Measurements from ENCODE around the gene ANO4.
A peak's percentile ranks its signal among the peaks of the same experiment; 100 is the strongest.
"Not testable (repeated sequence)": the region's sequence is repeated elsewhere in the genome, so short reads cannot be mapped to it uniquely, and the experiment has no call there.

ANO4 gene

DNA sequence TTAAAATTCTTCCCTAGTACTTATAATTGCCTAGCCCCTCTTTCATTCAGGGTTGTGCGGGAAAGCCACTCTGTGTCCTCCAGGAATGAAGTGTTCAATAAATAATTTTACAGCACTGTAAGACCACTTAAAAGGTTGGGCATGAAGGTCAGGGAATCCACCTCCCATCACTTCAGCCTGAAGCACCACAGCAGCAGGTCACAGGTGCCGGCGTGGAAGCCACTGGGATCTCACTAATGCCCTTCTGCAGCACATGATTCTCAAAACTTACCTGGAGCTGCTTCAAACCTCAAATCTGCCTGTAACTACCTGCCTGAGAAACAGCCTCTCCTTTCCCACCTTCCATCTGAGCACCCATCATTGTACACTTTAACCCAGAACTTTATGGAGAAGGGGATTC lies 159.5 kb downstream of the ANO4 start:
- no peak for DNase-seq

DNA sequence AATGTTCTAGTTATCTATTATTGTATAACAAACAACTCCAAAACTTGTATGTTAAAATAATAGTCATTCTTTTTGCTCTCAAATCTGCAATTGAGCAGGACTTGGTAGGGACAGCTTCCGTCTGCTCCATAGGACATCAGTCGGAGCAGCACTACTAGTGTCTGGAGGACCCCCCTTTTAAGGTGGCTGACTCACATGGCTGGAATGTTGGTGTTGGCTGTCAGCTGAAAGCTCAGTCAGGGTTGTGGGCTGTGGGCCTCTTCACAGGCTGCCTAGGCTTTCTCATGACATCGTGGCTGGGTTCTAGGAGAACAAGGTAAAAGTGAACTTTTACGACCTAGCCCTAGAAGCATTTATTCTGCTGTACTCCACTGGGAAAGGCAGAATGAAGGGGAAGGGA lies 160.6 kb downstream of the ANO4 start:
- no peak for DNase-seq

DNA sequence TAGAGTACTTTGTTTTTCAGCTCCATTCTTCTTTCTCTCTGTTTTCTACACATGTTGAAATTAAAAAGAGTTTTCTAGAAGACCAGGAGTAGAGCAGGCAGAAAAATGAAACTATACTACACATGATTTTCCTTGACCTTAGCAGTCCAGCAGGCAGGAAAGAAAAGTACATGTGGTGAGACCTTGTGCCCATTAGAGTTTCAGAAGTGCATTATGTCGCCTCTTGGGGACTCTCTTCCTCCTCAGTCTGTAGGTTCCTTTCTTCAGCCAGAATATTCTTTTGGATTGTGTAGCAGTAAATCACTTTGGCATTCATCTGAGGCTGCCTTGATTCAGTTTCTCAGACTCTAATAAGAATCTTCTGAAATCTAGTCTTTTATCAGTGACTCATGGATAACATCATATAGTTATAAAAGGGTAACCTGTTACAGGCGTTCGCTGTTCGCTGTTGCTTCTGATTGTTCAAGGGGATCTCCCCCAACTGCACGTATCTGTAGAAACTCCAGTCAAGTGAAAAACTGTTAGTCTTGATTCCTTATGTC lies 161.8 kb downstream of the ANO4 start:
- no peak for DNase-seq

DNA sequence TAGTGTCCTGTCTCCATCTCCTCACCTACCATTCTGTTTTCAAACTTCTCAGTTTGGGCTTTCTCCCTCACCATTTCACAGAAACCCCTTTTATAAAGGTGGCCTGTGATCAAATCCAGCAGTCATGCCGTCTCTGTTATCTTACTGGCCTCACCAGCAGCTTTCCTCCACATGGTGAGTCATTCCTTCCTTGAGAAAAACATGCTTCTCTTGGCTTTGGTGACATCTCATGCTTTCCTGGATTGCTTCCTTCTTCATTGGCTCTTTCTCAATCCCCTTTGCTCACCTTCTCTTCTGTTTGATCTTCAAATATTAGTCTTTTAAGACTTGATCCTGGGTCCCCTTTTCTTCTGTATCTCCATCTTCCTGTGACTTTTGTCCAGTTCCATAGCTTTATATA lies 164.9 kb downstream of the ANO4 start:
- no peak for DNase-seq

DNA sequence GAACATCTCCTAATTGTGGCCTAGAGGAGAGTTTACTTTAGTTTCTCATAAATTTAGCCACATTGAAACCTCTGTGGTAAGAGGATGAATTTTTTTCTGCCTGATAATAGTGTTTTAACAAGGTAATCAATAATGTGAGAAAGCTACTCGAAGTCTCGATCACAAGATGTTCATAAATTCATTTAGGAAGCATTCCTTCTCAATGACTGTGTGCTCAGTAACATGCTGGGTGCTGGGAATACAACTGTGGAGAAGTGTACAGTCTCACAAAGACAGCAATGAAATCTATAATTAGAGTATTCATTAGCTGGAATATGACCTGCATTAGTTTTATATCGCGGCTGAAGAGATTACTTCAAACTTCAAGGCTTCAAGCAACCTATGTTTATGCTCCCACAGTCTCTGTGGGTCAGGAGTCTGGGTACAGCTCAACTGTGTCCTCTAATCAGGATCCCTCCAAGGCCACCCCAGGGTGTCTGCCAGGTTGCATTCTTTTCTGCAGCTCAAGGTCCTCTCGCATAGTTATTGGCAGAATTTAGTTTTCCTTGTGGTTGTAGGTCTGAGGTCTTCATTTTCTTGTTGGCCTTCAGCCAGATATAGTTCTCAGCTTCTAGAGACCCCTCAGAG lies 167.6 kb downstream of the ANO4 start:
- DNase-seq, result no peak

DNA sequence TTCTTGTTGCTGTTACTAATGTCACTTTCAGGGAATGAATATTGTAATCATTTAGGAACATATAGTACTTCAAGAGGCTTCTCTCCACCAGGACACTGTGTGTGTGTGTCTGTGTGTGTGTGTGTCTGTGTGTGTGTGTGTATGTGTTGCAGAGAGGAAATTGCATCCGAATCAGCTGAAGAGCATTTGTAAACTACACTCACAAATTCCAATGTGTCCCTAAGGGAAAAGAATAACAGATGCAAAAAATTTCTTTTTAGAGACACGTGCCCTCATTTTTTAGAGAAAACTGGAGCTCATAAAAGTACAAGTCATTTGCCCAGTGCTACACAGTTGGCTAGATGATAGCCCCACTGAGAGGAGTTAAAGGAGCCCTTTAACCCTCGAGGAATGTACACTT lies 168.8 kb downstream of the ANO4 start:
- DNase-seq, result no peak

DNA sequence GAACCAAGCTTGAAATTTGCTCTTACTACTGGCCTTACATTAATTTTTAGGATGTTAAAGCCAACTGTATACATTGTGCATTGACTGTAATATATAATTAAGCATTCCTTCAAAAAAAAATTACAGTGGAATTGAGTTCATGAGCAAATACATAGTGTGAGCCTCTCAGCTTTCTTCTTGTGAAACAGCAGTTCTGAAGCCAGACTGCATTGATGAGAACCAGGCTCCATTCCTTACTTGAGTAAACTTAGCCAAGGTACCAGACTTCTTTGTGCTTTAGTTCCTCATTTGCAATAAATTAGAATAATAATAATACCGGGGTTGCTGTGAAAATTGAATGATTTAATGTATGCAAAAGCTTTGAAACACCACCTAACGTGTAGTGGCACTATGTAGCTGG lies 169.5 kb downstream of the ANO4 start:
- no peak for DNase-seq

DNA sequence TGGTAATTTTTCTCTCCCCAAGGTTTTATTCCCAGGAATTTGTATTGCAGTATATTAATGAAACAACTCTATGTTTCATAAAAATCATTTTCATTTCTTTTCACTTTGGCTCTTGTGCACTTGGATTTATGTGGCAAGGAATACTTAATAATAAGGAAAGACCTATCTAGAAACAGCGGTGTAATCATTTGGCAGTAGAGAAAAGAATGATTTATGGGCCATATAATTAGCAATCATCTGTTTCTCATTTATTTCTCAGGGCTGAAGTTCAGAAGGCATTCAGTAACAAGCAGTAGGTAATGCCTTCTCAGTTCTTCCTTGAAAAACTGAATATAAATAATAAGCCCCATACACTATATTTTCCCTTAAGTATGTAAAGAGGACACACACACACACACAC lies 172.6 kb downstream of the ANO4 start:
- DNase-seq, result no peak

DNA sequence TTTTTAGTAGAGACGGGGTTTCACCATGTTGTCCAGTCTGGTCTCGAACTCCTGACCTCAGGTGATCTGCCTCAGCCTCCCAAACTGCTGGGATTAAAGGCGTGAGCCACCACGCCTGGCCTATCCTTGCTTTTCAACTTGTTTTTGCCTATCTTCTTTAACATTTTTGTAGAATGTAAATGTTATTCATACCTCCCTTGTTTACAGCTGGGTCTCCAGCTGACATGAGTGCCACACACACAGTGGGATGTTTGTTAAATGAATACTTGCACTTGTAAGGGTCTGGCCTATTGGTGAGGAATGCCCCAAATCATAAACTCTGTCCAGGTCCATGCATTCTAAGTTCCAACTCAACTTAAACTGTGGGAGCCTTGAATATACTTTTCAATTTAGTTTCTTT lies 176.3 kb downstream of the ANO4 start:
- DNase-seq, result no peak

DNA sequence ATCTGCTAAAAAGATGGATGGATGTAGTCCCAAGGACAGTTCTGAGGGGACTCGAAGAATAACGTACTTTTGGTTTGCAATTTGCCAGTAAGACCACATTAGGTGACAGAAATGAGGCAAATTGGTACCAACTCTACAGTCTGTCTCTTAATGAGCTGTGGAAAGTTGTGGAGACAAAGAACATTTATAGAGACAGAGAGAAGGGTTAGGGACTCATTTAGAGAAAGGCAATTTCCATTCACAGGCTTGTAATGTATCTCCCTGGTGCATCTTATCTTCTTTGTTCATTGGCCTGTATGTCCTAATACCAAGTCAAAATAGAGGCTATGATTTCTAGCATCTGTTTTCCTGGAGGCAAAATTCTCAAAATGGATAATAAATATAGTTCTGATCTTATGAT lies 177.5 kb downstream of the ANO4 start:
- no peak for DNase-seq

DNA sequence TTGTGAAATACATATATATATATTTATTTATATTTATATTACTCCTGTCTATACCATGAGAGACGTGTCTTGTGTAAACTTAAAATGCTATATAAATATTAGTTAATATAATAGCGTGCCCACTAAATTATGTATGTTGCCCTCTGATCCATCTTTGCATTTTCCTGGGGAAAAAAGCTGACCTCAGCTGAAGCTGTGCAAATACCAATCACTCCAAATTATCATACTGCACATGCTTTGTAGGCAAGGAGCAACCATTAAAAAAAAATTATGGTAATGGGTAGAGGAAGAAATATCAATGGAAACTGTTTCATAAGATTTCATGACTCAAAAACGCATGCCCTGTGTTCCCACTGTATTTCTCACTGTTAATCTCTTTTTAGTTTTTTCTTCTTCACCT lies 179.8 kb downstream of the ANO4 start:
- no peak for DNase-seq

DNA sequence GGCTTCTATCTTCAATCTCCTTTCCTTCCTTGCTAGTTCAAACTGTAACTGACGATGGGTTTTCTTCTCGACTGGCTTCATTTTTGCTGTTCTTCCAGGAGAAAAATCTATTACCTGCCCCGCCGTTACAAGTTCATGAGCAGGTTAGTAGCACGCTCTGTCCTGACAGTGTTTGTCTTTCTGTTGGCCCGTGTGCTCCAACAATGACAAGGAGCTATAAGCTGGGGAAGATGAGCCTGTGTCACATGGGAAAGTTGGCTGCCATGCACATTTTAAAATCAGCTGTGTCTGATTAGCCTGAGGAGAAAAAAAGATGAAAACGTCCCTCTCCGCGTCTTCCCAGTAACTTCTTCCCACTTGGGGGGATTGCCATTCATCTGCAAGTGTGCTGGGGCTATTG lies 180.2 kb downstream of the ANO4 start:
- DNase-seq, result no peak

DNA sequence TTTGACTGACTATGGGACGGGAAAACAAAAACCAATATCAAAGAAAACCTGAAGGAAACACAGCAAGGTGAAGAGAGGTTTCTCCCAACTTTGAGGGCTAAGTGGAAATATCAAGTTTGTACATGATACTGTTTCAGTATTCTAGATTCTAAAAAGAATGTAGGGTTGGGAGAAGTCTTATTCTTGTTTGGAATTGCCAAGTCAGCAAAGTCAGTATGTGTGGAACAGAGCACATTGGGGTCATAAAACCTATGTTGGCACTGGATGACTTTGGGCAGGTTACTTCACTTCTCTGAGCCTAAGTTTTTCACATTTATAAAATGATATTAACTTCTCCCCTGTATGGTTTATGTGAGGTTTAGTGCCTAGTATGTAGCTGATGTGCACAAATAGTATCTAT lies 182.2 kb downstream of the ANO4 start:
- DNase-seq, result no peak

DNA sequence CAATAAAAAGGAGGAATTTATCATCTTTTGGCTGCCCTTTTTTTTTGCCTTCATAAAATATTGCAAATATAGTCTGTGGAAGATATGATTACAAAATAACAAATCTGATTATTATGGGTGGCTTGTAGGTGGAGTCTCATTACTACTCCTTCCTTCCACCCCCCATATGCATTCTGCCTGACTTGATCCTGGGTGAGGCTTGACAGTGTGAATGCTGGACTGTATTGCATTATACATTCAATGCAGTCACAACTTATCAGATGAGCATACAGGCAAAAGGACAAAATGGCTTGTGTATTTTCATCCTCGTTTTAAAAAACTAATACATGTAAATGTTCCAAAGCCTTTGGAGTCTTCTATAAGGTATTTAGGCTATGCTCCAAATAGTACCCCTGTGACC lies 186.3 kb downstream of the ANO4 start:
- no peak for DNase-seq

DNA sequence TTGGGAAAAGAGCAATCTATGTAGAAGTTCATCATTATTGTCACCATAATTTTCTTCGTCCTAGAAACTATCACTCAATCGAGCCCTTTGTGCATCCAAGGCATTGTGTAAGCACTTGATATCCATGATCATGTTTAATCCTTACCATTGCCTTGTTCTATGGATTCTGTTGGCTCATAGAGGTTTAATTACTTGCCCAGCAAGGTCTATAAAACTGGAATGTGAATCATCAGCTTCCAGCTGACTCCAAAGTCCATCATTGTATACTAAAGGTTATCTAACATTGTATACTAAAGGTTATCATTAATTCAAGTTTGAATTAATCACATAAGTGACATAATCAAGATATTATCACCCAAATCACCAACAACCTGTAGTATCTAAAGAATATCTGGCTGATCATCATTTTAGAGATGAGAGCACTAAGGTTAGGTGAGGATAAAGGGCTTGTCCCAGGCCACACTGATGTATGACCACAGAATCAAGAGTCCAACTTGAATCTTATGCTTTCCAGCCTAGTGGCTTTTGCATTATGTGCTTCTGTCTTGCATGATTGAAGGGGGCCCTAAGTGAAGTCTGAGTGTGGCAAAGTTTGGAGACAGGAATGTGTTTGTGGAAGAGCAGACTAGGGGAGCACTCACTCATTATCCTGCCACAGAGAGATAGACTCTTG lies 188.1 kb downstream of the ANO4 start:
- no peak for DNase-seq

DNA sequence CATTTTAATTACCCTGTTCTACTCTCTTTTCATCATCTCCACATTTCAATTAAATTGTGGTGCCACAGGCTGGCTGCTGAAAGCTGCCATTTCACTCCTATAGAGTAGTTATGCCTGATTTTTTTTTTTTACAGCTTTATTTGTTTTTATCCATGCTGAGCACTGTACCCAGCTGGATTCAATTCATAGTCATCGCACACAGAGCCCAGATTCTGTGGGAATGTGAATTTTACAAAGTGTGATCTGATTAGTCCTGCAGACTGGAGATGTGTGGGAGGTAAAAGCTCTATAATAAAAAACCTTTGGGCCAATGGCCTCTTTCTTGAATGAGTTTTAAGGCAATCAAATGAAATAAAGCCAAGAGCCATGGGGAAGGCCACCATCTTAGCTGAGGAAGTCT lies 190.2 kb downstream of the ANO4 start:
- no peak for DNase-seq

DNA sequence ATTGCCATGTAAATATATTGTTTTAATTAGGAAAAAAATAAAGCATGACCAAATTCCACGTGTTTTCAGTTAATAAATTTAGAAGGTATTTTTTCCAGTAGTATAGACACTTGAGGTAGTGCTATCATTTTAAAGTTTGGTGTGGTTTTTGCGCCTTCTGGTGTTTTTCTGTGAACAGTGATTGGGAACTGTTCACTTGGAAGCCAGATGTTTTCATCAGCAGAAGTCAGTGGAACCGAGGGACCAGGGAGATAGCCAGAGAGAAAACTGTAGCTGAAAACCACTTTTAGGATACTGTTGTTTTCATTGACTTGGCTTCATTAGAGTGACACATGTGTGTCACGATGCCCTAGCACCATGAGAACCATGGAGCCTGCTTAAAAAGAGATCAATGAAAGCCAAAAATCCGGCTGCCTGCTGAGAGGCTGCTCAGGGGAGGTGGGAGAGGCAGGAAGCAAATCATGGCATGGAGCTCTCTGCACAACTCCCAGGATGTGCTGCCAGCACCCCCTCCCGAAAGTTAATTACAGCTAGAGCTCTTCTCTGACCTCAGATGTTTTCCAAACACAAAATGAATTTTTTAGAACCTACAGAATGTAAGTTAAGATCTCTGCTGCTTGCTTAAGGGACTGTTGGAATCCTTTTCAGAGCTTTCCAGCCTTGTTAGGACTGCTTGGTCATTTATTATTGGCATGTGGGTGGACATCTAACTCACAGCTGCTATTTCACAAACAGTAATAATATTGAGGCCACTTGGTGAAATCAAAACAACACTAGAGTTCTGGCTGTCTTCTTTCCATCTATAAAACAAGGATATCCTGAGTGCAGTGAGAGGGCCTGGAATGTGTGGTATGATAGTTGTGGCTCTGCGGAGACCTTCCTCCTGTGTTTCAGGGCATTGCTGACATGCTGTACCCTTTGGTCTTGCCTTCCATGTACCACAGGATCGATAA lies 192.3 kb downstream of the ANO4 start:
- no peak for DNase-seq

DNA sequence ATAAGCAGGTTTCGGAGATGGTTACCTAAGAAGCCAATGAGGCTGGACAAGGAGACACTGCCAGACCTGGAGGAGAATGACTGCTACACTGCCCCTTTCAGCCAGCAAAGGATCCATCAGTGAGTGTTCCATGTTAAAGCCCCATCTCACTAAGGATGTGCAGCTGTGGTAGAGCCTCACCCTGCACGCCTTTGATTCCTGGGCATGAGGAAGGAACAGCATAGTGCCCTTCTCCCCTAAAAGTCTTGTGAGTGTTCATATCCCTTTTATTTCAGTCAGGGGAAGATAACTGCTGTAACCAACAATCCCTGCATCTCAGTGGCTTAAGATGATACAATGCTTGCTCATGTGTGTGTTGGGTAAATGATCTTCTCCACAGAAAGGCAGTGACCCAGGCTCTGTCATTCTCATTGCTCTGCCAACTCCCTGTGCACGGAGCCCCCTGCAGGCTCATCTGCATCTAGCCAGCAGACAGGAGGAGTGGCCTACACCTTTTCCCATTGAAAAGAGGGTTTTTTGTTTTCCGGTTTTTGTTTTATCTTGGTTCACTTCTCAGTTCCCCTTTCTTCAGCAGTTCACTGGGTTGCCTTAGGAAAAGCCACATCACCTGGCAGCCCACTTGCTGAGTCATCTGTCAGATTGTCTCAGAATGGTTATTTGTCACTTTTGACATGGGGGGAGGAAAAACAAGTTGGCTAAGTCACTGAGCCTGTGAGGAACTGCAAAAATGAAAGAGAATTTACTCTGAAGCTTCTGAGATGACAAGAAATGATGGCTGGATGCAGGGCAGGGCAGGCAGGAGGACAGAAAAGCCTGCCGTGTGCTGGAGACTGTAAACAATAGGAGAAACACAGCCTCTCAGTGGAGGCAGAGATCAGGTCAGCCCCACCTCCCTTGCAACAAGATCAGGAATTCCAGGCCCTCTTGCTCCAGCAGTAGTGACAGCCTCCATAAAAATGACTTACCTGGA lies 193.3 kb downstream of the ANO4 start:
- DNase-seq, result peak; percentile 75

DNA sequence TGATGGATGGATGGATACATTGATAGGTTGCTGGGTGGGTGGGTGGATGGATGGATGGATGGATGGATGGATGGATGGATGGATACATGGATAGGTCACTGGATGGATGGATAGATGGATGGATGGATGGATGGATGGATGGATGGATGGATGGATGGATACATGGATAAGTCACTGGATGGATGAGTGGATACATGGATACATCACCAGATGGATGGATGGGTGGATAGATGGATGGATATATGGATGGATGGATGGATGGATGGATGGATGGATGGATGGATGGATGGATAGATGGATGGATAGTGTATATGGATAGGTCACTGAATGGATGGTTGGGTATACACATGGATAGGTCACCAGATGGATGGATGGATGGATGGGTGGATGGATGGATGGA lies 194.9 kb downstream of the ANO4 start:
- DNase-seq, result not testable (repeated sequence)

DNA sequence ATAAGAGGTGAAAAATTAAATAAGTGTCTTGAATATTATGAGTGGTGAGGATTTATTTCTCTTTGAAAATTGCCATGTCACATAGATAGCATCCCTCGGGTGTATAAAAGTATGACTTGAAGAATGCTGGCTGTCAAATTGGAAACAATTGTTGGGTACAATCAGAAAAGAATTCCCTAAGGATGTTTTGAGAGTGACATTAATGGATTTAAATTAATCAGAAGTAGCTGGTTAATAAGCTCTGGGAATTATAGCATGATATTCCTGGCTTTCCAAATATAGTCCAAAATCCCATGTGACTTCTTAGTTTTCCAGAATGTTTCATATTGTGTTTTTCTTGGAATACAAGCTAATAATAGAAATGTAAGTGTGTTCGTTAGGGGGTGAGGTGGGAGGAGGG lies 196.5 kb downstream of the ANO4 start:
- DNase-seq, result no peak

DNA sequence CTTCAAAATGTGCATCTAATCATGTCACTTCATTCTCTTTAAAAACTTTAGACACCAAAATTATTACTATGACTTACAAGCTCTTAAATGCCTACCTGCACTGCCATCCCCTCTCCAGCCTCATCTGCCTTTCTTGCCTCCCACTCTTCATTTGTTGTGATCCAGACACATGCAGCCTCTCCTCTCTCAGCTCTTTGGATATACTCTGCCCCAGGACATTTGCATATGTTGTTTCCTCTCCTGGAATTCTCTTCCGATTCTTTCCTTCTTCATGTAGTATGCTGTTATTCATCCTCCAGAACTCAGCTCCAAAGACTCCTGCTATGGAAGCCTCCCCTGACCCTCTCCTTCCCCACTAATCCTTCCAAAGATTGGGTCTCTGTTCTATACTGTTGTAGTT lies 197.6 kb downstream of the ANO4 start:
- DNase-seq, result no peak

DNA sequence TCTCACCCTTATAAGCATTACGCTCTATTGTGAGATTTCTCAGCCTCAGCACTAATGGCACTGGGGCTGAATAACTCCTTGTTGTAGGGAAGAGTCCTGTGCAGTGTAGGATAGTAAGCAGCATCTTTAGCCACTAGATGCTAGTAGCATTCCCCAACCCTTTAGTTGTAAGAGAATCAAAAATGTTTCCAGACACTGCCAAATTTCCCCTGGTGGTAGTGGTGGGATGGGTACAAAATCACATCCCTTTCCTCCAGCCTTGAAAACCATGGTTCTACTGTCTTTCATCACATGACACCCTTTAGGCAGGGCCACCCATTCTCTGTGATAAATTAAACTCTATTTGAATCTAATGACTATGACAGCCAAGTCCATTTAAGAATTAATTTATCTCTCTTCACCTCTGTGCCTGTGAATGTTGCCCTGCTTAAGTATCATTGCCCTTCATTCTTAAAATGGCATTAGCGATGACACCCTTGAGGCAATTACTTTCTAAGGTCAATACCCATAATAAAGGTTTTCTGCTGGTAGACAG lies 199.4 kb downstream of the ANO4 start:
- DNase-seq, result no peak

Measured in GF-D8 (cell line).